GM18511 (cell line): ENCODE measurements around the gene MYH11.
"Not testable (repeated sequence)": the region's sequence is repeated elsewhere in the genome, so short reads cannot be mapped to it uniquely, and the experiment has no call there.

Source experiments
- ATAC-seq: cut with Tn5 transposase; IDR thresholded peaks from one replicate; pipeline ENCODE4 v1.9.1; 2021; ENCODE audit warnings: mild to moderate bottlenecking, moderate library complexity; ENCODE audit not compliant: unreplicated experiment

MYH11 gene

DNA sequence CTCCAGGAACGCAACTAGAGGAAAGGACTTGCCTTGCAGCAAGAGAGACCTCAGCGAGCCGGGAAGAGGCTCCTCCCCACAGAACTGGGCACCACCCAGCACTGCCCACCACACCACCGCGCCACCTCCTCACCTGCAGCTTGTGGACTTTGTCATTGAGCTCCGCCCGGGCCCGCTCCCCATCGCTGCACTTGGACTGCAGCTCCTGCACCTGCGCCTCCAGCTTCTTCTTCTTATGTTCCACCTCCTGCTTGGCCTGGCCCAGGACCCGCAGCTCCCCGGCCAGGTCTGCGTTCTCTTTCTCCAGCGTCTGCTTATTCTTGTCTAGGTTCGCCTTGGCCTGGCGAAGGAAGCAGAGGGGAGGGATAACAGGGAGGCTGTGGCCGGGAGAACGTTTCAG, 130.1 kb downstream of the MYH11 start:
- ATAC-seq, result no peak

GRCh38 chr16:15725641-15726240, 131.1 kb downstream of the MYH11 start:
- no peak for ATAC-seq

DNA sequence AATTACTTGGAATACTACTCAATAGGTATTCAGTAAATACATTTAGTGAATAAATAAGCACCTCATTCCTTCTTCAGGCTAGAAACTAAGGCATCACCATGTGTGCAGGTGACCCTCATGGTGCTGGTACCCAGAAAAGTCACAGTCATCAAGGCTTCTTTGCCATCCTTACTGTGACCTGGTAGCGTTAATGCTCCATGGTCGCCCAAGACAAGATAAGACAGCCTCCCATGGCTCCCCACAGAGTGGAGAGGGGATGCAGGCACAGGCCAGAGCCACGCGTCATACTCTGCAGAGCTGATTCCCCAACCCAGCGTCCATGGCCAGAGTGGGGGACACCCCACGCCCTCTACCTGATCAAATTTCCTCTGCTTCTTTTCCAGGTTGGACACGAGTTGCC, 133.0 kb downstream of the MYH11 start:
- no peak for ATAC-seq

- ATAC-seq, result no peak
These were observed 135.8 kb downstream of the MYH11 start for GRCh38 chr16:15721018-15721417.

DNA sequence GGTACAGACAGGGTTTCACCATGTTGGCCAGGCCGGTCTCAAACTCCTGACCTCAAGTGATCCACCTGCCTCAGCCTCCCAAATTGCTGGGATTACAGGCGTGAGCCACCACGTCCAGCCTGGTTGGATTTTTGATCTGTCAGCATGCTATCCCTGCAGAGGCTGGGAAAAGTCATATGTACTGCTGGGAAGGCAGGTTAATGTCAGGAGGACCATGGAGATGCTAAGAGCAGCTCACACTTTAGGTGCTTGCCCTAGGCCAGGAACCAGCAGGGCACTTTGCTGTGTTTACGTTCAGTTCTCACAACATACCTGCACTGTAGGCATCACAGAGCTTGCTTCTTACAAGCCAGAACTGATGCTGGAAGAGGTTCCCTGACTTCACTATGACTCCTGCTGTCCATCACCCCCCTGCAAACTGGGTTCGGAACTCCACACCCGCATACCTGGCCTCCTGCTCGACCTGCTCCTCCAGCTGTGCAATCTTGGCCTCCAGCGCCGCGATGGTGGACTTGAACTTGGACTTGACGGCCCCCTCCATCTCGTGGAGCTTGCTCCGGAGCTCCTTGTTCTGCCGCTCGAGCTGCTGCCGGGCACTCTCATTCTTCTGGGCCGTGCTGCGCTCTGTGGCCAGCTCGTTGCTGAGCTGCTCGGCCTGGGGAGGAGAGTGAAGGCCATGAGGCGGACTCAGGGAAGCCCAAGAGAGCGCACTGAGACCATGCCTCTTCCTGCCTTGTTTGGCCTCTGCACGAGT, 140.0 kb downstream of the MYH11 start:
- no peak for ATAC-seq

DNA sequence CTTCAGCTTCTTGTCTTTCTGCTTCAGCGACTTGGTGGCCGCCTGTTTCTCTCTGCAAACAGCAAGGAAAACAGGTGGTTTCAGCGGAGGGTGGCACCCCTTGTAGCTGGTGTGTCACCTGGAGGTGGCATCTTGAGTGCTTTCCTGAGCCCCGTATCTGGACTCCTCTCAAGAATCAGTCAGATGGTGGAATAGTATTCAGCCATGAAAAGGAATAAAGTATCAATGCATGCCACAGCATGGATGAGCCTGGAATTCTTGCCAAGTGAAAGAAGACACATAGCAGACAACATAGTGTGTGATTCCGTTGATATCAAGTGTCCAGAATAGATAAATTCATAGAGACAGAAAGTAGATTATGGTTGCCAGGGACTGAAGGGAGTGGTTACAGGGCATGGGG, 141.6 kb downstream of the MYH11 start:
- no peak for ATAC-seq

DNA sequence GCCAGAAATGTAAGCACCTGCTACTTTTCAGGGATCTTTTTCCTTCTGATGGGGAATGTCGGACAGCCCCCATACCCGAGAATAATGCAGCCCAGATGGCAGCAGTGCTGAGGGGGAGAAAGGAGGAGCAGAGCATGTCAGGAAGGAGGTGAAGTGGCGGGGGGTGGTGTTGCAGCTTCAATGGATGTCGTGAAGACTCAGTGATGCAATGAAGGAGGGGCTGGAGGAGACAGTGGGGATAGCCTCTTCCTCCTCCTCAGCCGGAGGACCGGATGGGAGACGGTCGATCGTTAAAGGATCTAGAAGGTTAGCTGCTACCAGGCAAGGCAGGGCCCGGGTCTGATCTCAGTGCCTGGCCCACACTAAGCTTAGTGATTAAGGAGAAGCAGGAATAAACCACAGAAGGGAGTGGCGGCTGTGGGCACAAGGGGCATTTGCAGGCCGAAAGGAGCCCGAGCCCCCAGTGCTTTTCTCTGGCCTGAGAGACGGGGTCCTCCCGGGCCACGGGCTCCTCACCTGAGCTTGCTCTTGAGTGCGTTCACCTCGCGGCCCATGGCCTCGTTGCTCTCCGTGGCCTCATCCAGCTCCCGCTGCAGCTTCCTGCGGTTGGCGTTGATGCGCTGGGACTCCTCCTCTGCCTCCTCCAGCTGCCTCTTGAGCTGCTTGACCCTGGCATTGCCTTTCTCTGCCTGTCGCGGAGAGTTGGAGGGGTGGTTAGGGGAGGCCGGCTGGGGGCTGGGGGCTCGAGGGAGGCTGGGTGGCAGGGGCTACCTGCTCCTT, 142.2 kb downstream of the MYH11 start:
- no peak for ATAC-seq

DNA sequence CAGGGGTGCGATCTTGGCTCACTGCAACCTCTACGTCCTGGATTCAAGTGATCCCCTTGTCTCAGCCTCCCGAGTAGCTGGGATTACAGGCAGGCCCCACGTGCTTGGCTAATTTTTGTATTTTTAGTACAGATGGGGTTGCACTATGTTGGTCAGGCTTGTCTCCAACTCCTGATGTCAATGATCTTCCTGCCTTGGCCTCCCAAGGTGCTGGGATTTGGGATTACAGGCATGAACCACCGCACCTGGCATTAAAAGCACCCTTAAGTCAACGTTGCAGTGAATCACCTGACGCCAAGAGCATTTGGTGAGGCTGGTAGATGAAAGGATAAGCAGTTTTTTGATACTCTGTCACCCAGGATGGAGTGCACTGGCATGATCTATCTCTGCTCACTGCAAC, 147.8 kb downstream of the MYH11 start:
- ATAC-seq, result no peak

DNA sequence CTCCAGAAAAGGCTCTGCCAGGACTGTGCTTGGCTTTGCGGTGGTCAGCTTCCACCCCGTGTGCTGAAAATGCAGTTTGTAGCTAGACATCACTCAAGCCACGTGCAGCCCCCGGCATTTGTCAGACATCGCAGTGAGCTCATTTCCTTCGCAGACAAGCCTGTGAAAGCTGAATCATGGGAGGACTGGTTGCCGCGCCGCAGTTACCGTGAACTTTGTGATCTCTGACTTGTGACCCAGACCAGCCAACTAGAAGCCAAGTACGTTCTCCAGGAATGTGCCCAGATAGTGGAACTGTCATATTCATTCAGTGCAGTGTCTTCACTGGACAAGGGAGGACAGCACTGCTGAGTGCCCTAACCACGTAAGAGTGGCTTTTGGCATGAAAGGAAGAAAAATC, 148.7 kb downstream of the MYH11 start:
- ATAC-seq, result no peak

- ATAC-seq, result no peak
These were observed 149.5 kb downstream of the MYH11 start for GRCh38 chr16:15707332-15707731.

- ATAC-seq, result no peak
These were observed 151.7 kb downstream of the MYH11 start for GRCh38 chr16:15705064-15705565.

DNA sequence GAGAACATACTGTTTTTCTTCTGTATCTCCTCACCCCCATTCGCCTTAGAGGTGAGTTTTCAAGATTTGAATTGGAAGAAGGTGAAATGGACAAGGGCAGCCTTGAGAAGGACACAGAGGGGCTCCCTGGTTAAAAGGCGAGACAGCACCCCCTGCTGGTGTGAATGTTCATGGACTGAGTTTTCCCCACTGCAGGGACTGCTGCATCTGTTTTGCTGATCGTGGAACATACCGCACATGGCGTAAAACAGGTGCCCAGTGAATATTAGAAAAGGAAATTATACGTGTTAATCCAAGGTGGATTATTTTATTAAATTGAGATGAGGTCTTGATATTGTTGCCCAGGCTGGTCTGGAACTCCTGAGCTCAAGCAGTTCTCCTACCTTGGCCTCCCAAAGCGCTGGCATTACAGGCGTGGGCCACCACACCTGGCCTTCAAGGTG, 152.3 kb downstream of the MYH11 start:
- no peak for ATAC-seq

DNA sequence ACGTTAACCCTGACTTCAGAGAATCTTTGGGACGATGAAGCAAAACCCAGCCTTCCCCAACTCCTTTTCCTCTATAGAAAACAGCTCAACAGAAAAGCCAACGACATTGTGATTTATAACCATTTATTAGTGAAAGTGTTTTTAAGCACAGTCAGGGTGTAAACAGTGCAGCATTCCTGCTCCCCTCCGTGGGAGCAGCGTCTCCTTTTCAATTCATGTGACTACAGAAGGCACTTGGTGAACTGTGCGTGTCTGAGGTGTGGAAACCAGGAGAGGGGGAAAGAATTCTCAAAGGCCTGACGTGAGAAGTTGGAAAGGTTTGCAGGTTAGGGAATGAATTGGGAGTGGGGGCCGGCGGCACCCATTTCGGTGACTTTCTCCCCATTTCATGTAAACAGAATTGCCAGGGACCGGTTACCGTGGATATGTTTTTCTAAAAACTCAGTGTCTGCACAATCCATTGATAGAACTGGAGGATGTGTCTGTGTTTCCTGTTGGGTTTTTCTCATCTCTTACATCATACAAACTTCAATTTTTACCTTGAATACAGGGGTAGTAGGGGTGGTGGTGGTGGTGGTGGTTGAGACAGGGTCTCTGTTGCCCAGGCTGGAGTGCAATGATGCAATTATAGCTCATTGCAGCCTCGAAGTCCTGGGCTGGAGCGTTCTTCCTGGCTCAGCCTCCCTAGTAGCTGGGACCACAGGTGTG, 153.6 kb downstream of the MYH11 start:
- no peak for ATAC-seq

DNA sequence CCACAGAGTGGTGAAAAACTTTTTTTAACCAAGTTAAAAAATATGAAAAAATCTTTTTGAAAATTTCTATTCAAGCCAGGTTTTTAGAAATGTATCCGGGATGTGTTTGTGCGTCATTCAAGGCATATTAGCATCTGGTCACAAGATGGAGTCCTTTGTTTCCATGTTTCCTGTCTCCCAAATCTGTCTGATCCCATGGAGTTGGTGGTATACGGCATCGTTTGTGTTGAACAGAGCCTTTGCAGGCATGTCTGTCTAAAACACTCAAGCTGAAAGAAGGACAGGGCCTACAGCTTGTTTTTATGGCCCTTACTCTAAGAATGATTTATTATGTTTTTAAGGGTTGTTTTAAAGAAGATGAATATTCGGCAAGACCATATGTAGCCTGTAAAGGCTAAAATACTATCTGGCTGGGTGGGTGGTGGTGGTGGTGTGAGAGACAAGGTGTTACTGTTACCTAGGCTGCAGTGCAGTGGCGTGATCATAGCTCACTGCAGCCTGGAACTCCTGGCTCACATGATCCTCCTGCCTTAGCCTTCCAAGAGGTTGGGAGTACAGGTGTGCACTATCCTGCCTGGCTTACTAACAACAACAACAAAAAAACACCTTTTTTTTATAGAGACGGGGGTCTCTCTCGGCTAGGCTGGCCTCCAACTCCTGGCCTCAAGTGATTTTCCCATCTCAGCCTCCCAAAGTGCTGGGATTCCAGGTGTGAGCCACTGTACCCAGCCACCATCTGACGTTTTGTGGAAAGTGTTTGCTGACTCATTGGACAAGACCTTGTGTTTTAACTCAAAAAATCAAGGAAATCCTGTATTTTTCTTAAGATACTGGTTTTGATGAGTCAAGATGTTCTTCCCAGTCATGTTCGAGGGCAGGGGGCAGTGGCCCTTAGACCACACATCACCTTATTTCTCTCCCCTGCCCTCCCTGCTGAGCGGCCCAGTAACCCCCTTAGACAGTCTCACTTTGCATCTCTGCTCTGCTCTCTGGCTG, 154.6 kb downstream of the MYH11 start:
- ATAC-seq, result no peak

- no peak for ATAC-seq
These were observed 155.5 kb downstream of the MYH11 start for GRCh38 chr16:15701367-15701766.

DNA sequence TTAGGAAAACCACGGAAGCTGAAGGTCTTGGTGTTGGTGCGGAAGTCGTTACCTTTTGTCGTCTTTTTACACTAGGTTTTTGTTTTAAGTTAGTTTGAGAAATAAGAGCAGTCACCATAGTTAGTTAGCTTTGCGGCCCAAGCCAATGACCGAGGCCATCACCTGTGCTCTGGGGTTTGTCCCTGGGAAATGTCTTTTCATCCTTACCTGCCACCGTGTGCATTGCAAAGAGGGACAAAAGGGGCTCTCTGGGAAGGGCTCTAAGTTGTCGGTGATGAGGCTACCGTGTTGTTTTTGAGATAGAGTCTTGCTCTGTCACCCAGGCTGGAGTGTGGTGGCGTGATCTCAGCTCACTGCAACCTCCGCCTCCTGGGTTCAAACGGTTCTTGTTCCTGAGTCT, 157.0 kb downstream of the MYH11 start:
- no peak for ATAC-seq

DNA sequence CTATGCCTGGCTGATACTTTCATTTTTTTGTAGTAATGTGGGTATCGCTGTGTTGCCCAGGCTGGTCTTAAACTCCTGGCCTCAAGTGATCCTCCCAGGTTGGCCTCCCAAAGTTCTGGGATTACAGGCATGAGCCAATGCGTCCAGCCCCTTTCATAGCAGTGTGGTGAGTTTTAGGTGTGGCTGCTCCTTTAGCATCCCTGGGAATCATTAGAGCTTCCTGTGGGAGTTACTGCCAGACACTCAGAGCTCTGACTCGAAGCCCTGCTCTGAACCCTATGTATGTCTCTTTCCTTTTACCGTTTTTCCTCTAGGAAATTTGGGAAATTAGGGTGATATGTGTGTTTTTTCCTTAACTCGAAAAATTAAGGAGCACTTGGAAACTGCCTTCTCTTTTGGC, 162.3 kb downstream of the MYH11 start:
- no peak for ATAC-seq

DNA sequence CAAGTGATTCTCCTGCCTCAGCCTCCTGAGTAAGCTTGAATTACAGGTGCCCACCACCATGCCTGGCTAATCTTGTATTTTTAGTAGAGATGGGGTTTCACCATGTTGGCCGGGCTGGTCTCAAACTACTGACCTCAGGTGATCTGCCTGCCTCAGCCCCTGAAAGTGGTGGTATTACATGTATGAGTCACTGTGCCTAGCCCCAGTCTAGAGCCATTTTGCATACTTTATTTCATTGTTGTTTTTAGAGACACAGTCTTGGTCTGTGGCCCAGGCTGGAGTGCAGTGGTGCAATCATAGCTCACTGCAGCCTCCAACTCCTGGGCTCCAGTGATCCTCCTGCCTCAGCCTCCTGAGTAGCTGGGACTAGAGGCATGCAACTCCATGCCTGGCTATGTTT, 164.3 kb downstream of the MYH11 start:
- not testable (repeated sequence) for ATAC-seq

GRCh38 chr16:15691046-15691445, 165.8 kb downstream of the MYH11 start:
- ATAC-seq, result no peak

GRCh38 chr16:15690296-15690695, 166.5 kb downstream of the MYH11 start:
- ATAC-seq, result no peak
